PC-9 (cell line): ENCODE data around the gene EP400. TPM values are rescaled to one million over a fixed set of nuclear protein-coding genes. Genes with fewer than 3 reads are reported as not detected.
"Not testable (repeated sequence)": the region's sequence is repeated elsewhere in the genome, so short reads cannot be mapped to it uniquely, and the experiment has no call there.

Source experiments
- BruUV-seq: library from RNA; stranded (reverse); fragments of 400-500 nt; replicated peaks from 2 replicates; lab custom pipeline; 2021; lab: Mats Ljungman, UMichigan
- CTCF ChIA-PET: fragments of 300-600 bp; sonication (Branson Sonifier 250); formaldehyde crosslinking; loops from one replicate; lab custom pipeline; 2022; ENCODE audit warnings: antibody characterized with exemption; lab: Charles Lee
- POLR2A ChIA-PET: fragments of 300-600 bp; sonication (Branson Sonifier 250); formaldehyde crosslinking; loops from one replicate; lab custom pipeline; 2022; ENCODE audit warnings: antibody characterized with exemption; ENCODE audit not compliant: unreplicated experiment; lab: Charles Lee
- DNase-seq, 2 experiments: peaks; one replicate each; pipeline versions ENCODE4 v3.0.0 to v3.0.0-alpha.2; 2015 to 2022; ENCODE audit warnings: mixed read lengths in 1 of 2
- H2AFZ ChIP-seq: fragments of 200-600 bp; sonication (generic); 2 replicates; pipeline ENCODE4 v1.8.1; 2017; ENCODE audit warnings: antibody characterized with exemption
- H3F3A ChIP-seq: fragments of 200-600 bp; sonication (generic); 2 replicates; pipeline ENCODE4 v1.8.1; 2017; ENCODE audit warnings: antibody characterized with exemption, mild to moderate bottlenecking, low read depth; ENCODE audit not compliant: insufficient read depth
- H3K27ac ChIP-seq: fragments of 200-600 bp; sonication (generic); 2 replicates; pipeline ENCODE4 v1.6.1; 2016; ENCODE audit warnings: mixed run types
- H3K27me3 ChIP-seq: fragments of 200-600 bp; sonication (generic); 2 replicates; pipeline ENCODE4 v1.6.1; 2016; ENCODE audit warnings: low read depth, mixed run types; ENCODE audit not compliant: insufficient read depth
- H3K36me3 ChIP-seq: fragments of 200-600 bp; sonication (generic); 2 replicates; pipeline ENCODE4 v1.6.1; 2016; ENCODE audit warnings: low read depth, mixed run types
- H3K4me1 ChIP-seq: fragments of 200-600 bp; sonication (generic); replicated peaks from 2 replicates; pipeline ENCODE4 v1.6.1; 2016; ENCODE audit warnings: mixed run types; ENCODE audit not compliant: insufficient read depth
- H3K4me2 ChIP-seq: fragments of 200-600 bp; sonication (generic); 2 replicates; pipeline ENCODE4 v1.6.1; 2017; ENCODE audit warnings: mixed run types
- H3K4me3 ChIP-seq: fragments of 200-600 bp; sonication (generic); 2 replicates; pipeline ENCODE4 v1.6.1; 2016; ENCODE audit warnings: mixed run types
- H3K79me2 ChIP-seq: fragments of 200-600 bp; sonication (generic); 2 replicates; pipeline ENCODE4 v1.6.1; 2017; ENCODE audit warnings: low read depth, mixed run types
- H3K9me2 ChIP-seq: fragments of 200-600 bp; sonication (generic); 2 replicates; pipeline ENCODE4 v1.8.1; 2017; ENCODE audit warnings: mild to moderate bottlenecking; ENCODE audit not compliant: insufficient read depth
- H3K9me3 ChIP-seq: fragments of 200-600 bp; sonication (generic); 2 replicates; pipeline ENCODE4 v1.8.1; 2016; ENCODE audit warnings: low read depth; ENCODE audit not compliant: insufficient read depth
- H4K20me1 ChIP-seq: fragments of 200-600 bp; sonication (generic); 2 replicates; pipeline ENCODE4 v1.8.1; 2017; ENCODE audit not compliant: insufficient read depth
- EZH2 ChIP-seq: fragments of 200-600 bp; sonication (generic); IDR thresholded peaks from 2 replicates; pipeline ENCODE4 v1.8.0; 2017; ENCODE audit warnings: antibody characterized with exemption, low read depth
- intact Hi-C: fragments of 100-400 bp; cut with micrococcal nuclease; formaldehyde crosslinking; loops from one replicate; pipeline ENCODE4 v1.10.0; 2022; ENCODE audit not compliant: unreplicated experiment
- total RNA-seq: library from RNA; stranded (reverse); gene quantifications from 2 replicates; pipeline ENCODE4 v1.2.3, GENCODE V29; 2021
- TF ChIP-seq, protein P1 (sequence below): fragments of 200-600 bp; sonication (generic); conservative IDR thresholded peaks from 2 replicates; pipeline ENCODE4 v1.6.1; 2017; ENCODE audit warnings: mixed run types, antibody characterized with exemption, mild to moderate bottlenecking, moderate library complexity

Gene EP400
- total RNA-seq, 1 experiment from 2014 or later: 50.3 TPM

GRCh38 chr12:132100306-132101065 is 150.7 kb downstream of the EP400 start:
- POLR2A ChIA-PET: no interaction called here

DNA sequence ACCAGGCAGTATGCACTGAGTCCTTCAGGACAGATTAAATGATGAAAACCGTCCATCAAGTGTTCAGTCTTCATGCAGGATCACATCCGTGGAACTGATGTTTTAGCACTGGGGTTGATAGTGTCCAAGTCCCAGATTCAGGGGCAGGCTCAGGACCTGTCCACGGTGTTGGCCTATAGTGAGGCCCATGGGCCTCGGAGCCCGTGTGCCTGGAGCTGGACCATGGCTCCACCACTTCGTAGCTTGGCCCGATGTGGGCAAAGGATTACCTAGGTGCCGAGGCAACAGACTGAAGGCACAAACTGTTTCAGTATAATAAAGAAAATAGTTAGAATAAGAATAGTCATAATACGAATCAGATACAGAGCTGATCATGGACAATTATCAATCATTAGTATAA is 152.6 kb downstream of the EP400 start:
- Histone ChIP-seq H3K36me3 (peaks cover 11% of the 10 kb centered on the region; the same call in 1 of the 2 replicates), H3K9me2 (no peaks in the 10 kb centered on the region), H3K27ac (no peak overlapping the region), H3K4me2 (no peak overlapping the region), H3K9me3 (no peaks in the 10 kb centered on the region), H4K20me1 (peaks cover 8% of the 10 kb centered on the region; the same call in 1 of the 2 replicates), H3K79me2 (no peaks in the 10 kb centered on the region), H3K4me3 (no peak overlapping the region), H3K4me1 (no peaks in the 10 kb centered on the region), H2AFZ (no peak overlapping the region), H3K27me3 (no peaks in the 10 kb centered on the region), H3F3A (0 out of 2 replicates have a peak, but pooled peaks cover 2% of the 10 kb centered on the region)
- no TSS peak for BruUV-seq
- no peak for TF ChIP-seq EZH2
- TF ChIP-seq, protein P1, sequence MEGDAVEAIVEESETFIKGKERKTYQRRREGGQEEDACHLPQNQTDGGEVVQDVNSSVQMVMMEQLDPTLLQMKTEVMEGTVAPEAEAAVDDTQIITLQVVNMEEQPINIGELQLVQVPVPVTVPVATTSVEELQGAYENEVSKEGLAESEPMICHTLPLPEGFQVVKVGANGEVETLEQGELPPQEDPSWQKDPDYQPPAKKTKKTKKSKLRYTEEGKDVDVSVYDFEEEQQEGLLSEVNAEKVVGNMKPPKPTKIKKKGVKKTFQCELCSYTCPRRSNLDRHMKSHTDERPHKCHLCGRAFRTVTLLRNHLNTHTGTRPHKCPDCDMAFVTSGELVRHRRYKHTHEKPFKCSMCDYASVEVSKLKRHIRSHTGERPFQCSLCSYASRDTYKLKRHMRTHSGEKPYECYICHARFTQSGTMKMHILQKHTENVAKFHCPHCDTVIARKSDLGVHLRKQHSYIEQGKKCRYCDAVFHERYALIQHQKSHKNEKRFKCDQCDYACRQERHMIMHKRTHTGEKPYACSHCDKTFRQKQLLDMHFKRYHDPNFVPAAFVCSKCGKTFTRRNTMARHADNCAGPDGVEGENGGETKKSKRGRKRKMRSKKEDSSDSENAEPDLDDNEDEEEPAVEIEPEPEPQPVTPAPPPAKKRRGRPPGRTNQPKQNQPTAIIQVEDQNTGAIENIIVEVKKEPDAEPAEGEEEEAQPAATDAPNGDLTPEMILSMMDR: no peak
- intact Hi-C loops: no loop called here
- no peak for DNase-seq
- ChIA-PET CTCF (interaction anchor here (0.6 kb wide), 1 partner anchor 151 kb away, joined by 3 read pairs; no protein-coding TSS in a partner anchor), POLR2A (no interaction called here)

More at GRCh38 chr12:132100306-132101065, 150.7 kb downstream of the EP400 start:
- no peak for DNase-seq
- H3K79me2 ChIP-seq: no peaks in the 10 kb centered on the region
- peaks cover 8% of the 10 kb centered on the region for H3K36me3 ChIP-seq
- CTCF ChIA-PET: no interaction called here
- H3K9me3 ChIP-seq: no peaks in the 10 kb centered on the region
- no peak for TF ChIP-seq EZH2
- TF ChIP-seq, protein P1: no peak
- H3K27me3 ChIP-seq: no peaks in the 10 kb centered on the region
- no TSS peak for BruUV-seq
- intact Hi-C loops: no loop called here
- no peak overlapping the region for H3K27ac ChIP-seq
- no peaks in the 10 kb centered on the region for H3K9me2 ChIP-seq
- H4K20me1 ChIP-seq: peaks cover 14% of the 10 kb centered on the region; the same call in 1 of the 2 replicates
- peaks cover 11% of the 10 kb centered on the region; the same call in 1 of the 2 replicates for H3F3A ChIP-seq
- no peaks in the 10 kb centered on the region for H3K4me1 ChIP-seq
- H3K4me3 ChIP-seq: no peak overlapping the region
- no peak overlapping the region for H2AFZ ChIP-seq
- H3K4me2 ChIP-seq: no peak overlapping the region

GRCh38 chr12:132103072-132103471 is 153.3 kb downstream of the EP400 start:
- H3K27me3 ChIP-seq, H3K9me2 ChIP-seq, CTCF ChIA-PET, H4K20me1 ChIP-seq, H2AFZ ChIP-seq, H3K79me2 ChIP-seq, BruUV-seq, H3K27ac ChIP-seq, H3K36me3 ChIP-seq, H3K4me3 ChIP-seq, H3F3A ChIP-seq, DNase-seq, H3K4me1 ChIP-seq, H3K4me2 ChIP-seq, intact Hi-C loops, H3K9me3 ChIP-seq, POLR2A ChIA-PET: not testable (repeated sequence)
